Measurements from ENCODE around the gene SCN5A.
"Not testable (repeated sequence)": the region's sequence is repeated elsewhere in the genome, so short reads cannot be mapped to it uniquely, and the experiment has no call there.

SCN5A gene

DNA sequence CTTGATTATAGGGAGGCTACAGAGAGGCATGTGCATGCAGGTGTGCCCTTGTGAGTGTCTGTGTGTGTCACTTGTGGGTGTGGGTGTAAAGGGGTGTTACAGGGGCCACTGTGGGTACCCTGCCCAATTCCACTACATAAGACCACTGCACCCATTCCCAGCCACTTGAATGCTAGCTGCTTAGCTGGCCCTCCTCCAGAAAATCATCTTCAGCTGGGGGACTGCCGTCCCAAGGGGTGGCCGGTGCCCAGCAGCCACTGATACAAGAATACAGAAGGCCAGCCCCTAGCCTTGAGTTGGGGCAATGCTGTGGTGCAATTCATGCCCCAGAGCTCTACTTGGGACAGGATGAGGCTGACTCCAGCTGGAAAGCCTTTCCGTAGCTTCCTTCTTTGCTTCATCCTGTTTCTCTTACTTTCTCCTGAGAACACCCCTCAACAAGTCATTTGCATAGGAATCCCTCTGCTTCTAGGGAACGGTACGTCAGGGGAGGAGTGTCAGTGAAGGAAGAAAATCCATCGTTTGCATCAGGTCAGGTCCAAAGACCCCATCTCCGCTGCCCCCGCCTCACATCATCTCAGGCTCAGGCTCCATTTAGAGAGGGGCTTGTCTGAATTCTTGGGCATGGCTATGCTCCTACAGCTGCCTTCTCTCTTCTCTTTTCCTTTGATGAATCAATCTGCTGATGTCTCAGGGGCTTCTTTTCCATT is 72.0 kb downstream of the SCN5A start:
- no peak for DNase-seq

DNA sequence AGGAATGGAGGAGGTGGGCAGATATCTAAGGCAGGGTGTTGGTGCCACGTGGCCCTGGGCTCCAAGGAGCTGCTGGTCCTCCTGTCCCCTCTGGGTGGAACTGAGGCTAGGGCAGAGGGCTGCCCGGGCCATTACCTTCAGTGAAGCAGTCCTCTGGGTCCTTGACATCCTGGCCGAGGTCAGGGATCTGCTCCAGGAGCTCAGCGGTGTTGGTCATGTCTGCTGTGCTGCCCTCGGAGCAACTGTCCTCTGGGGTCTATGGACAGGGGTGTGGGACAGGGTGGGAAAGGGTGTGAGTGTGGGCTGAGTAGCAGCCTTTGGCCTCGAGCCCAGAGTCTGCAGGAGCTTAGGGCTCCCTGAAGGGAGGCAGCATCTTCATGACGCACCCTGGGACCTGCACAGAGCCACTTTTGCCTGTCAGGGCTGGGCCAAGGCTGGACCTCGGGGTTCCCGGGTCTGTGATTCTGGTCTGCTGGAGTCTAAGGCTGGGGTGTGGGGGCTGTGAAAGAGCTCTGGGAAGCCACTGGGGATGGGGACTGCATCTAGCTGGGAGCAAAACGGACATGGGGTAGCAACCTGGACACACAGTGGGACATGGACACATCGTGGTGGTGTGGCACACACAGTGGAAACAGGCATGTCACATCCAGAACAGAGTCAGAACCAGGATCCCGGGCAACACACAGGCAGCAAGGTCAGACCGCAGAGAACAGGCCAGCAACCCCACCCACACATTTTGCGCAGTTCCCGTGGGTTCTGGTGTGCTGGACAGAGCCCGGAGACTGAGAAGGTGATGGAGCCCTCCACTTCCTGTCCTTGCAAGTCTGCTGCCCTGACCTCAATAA is 72.7 kb downstream of the SCN5A start:
- DNase-seq, result no peak

DNA sequence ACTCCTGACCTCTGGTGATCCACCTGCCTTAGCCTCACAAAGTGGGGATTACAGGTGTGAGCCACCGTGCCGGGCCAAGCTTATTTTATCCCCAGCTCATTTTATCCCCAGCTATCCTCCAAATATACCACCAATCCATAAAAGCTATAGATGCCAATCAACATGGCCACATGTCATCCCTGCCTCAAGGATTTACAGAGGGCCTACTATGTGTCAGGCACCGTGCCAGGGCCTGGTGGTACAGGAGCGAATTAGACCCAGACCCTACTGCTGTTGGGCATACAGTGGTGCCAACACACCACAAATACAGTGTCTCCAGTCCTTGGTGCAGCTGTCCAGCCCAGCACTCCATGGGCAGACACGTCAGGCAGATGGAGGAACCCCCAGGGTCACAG is 73.4 kb downstream of the SCN5A start:
- DNase-seq, result no peak

DNA sequence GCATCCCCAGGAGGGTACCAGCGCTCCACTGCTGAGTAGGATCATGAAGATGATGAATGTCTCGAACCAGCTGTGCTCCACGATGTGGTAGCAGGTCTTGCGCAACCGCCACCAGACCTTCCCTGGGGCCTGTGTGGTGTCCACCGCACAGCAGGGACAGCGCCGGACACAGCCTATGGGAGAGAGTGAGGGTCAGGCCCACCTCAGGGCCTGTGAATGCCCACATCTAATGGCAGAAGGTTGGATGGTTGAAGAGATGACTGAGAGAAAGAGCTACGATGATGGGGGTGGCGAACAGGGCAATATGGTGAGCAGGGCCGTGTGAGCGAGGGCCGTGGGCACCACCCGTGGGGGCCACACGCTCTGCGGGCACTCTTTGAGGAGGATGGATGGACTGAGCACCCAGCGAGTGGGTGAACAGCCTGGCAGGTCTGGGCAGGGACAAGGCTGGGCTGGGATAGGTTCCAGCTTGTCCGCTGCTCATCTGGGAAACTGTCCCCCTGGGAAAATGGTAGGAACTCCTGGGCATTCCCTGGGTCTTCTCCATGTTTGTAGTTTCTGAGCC is 74.1 kb downstream of the SCN5A start:
- DNase-seq, result no peak

DNA sequence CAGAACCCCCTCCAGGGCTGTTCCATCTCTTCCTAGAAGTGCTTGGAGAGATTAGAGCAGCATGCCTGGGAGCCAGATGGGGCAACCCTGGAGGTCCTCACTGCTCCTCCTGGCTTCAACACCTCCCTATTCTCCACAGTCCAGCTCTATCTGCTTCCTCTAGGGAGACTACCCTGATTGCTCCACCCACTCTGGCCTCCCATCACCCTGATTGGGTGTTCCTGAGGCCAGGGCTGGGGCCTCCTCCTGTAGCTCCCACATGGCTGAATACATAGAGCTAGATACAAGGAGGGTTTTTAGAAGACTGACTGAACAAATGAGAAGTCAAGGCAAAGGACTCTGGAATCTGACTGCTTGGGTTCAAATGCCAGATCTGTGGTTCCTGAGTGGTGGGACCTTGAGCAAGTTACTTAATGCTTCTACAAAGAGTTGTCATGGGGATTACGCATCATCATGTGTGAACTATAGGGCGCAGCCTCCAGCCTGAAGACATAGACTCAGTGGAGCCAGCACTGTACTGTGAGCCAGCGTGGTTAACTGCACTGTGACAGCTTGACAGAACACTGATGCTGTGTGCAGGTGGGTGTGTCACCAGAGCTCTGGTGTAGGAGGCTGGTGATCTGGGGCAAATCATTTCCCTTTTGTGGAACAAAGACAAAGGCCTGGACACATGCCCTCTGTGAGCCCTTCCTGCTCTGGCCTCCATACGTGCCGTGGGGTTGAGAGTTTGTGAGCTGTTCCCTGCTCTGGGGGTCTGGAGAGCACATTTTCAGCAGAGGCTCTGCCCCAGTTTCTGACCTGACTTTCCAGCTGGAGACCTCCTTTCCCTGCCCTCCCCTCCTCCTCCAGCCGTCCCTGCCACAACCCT is 74.8 kb downstream of the SCN5A start:
- DNase-seq, result no peak

DNA sequence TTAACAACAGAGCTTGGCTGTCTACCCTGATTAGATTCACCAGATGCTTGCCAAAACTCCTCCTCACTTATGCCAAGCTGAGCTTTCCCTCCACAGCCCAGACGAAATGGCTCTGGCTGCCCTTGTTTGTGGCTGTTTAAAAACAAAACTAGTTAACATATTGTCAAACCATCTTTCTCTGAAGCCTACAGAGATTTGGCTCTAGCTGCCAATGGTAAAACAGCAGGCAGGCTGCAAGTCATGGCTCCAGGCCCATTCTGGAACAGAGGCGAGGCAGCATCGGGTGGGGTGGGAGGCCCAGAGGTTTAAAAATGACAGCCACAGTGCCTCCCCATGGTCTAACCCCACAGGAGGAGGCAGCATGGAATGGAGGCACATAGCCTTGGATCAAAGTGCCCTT is 75.9 kb downstream of the SCN5A start:
- DNase-seq, result no peak

DNA sequence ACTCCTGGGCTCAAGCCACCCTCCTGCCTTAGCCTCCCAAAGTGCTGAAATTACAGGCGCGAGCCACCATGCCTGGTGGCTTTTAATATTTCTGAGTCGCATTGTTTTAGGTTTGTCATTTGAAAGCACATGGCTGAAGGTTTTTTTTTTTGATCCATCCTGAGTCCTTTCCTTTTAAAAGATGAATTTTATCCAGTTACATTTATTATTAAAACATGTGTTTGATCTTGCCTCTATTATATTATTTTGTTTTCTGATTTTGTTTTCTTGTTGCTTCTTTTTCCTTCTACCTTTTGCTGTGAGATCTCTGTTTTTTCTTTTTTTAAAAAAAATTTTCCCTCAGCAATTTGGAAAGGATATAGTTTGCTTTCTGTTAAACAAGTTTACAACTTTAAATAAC is 76.4 kb downstream of the SCN5A start:
- no peak for DNase-seq

DNA sequence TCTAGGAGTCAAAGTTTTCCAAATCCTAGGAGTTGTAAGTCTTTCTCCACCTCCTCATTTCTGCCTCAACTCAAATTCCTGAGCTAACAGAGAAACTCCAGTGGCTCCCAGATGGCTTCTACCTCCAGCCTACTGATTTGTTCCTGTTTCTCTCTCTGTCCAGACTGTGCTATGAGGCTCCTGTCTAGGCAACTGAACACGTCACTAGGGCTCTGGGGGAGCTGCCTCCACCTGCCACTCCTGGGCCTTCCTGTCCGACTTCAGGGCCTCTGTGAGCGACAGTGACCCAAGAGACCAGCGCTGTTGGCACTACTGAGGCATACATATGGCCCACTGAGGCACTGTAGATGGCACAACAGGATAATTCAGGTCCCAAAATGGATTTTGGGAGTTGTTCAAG is 82.0 kb downstream of the SCN5A start:
- no peak for DNase-seq

DNA sequence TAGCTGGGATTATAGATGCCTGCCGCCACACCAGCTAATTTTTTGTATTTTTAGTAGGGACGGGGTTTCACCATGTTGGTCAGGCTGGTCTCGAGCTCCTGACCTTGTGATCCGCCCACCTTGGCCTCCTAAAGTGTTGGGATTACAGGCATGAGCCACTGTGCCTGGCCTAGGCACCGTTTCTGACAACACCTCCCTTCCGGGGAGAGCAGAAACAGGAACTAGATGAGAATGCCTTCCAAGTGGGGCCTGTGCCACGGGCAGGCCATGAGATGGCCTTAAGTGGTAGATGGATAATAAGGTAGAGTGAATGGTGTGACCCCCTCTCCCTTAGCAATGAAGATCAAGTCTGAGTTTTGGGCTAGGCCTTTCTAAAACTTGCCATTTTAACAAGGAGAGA is 82.7 kb downstream of the SCN5A start:
- not testable (repeated sequence) for DNase-seq

DNA sequence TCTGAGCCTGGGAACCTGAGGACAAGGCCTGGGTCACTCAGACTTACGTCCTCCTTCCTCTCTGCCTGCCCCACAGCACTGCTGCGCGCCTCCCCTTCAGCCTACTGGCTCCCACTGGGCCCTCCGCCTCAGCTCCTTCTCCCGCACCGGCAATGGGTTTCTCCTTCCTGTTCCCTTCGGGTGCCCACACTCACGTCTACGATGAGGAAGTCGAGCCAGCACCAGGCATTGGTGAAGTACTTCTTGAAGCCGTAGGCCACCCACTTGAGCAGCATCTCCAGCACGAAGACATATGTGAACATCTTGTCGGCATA is 83.3 kb downstream of the SCN5A start:
- no peak for DNase-seq

DNA sequence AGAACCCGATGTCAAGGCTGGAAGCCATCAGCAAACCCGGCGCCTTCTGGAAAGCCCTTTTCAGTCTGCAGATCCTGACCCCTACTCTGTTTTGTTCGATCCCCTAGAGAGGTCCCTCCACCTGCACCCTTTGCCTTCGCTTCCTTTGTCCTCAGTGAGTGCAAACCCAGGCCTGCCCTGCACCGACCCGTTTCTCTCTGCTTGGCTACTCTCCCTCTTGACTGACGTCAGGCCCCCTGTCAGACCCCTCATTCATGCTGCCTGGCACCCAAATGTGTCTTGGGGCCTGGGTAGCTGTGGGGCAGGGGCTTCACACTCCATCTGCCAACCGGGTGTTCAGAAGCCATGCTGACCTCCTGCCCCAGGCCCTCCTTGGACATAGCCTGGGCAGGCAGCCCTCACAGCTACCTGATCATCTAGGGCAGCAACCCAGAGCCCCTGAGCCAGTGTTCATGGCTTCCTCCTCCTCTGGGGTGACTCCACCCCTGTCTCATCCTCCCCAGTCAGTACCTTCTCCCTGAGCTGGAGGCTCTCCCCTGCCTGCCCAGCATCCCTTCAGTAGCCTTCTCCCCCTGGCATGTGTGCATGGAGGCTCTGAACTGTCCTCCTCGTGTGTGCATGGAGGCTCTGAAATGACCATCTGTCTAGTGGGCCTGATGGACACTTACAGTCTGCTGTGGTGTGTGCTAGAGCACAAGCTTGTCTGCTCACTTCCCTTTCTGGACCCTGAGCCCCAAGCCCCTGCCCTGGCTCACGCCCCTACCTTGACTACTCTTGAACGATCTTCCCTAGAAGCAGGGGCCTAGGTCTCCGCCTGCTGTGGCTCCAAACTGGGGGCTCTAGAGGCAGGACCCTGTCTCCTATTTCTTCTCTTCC is 83.9 kb downstream of the SCN5A start:
- no peak for DNase-seq

DNA sequence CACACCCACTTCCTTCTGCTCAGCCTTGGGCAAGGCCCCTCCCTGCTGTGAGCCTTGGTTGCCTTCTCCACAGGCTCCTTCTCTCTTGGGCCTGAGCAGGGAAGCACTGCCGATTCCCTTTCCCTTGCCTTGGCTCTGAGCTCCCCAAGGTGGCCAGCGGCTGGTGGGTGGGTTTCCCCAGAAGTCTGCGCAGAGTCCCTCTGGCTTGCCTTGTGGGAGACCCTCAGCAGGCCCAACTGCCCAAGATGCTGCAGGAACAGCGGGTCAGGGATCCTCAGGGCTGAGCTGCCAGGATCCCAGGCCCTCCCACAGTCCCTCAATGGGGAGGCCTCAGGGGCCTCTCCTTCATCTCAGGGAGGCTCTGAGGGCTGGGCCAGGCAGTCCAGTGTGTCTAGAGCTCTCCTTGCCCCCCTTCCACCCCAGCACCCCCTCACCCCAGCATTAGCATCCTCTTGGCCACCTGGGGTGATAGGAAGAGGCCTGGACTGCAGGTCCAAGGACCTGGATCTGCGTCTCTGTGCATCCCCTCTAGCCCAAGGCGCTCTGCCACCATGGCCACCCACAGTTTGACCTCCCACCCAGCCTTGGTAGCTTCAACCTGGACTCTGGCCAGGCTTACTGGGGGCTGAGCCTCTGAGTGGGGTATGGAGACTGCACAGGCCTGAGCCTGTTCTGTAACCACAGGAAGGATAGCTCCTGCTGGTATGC is 84.7 kb downstream of the SCN5A start:
- DNase-seq, result no peak

DNA sequence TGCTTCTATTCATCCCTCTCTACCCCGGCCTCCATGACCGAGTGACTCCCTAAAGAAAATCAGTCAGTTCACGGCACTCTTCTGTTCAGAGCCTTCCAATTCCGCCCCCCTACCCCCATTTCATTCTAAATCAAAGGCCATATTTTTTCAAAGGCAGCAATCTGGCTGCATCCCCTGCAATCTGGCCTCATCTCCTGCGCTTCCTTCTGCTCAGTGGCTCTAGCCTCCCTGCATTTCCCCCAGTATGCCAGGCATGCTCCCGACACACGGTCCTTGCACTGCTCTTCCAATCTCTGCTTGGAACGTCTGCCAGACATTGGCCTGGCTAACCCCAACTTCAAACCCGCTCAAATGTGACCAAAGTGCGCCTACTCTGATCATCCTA is 85.6 kb downstream of the SCN5A start:
- no peak for DNase-seq

DNA sequence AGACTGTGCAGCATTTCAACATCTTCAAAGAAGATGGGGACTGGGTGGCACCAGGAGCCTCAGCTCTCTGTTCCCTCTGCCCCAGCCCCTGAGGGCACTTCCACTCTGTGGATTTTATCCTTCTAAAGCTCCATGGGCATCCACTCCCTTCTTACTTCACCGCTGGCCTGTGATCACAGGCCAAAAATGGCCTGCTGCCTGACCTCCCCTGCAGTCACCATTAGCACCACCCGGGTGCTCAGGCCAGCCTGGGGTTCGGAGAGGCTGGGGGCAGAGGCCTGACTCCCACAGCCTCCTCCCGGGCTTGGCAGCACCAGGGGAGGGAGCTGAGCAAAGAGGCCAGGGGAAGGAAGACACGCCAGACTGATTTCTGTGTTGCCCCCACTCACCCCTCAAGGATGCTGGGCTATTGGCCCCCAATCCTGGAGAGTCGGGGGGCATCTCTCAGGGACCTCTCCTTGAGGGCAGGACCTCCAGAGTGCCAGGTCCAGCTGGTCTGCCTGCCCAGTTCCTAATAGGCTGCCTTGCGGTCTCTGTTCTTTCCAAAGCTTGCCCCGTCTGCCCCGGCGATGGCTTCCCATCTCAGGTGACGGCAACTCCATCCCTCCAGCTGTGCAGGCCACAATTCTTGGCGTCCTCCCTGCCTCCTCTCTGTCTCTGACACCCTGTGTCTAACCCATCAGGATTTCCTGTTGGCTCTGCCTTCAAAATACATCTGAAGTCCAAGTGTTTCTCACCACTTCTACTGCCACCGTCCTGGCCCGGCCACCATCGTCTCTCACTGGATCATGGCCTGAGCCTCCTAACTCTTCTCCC is 86.2 kb downstream of the SCN5A start:
- DNase-seq, result no peak

DNA sequence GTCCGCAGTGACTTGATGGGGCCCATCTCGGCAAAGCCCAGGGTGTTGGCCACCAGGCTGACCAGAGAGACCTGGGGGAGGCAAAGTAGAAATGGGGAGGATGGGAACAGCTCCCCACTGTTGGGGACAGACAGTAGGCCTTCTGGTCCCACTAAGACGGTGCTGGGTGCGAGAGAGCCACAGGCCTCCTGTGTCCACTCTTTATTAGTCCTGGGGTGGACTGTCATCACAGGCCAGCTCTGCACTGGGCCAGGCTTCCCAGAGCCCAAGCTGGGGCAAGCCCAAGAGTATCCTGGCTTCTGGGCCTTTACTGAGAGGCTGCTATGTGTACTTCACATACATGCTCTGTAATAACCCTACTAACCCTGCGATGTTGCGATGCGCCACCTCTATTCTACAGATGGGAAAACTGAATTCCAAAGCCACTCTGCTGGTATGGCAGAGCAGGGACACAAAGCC is 87.0 kb downstream of the SCN5A start:
- DNase-seq, result no peak

DNA sequence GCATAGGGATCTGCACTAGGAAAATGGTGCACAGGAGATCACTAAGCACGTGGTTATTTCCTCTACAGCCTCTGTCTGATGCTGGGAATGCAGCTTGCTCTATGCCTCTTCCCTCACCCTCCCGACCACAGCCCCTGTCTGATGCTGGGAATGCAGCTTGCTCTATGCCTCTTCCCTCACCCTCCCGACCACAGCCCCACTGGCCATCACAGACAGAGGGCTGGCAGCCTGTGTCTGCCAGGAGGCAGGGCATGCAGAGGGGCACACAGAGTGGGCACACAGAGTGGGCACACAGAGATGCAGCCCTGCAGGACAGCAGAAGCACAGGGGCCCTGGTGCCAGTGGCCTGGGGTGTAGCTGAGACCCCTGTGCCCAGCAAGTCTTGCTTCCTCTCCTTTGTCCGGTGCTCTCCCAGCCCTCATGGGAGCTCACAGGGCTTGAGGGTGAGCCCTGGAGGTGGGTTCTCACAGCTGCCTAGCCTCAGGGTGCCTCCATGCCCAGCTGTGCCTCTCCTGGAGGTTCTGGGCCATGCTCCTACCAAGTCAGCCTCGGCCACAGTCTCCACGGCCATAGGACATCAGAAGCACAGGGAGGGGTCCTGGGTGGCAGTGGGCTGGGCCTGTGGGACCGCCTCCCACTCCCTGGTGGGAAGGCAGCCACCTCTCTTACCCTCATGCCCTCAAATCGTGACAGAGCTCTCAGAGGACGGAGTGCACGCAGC is 87.6 kb downstream of the SCN5A start:
- DNase-seq, result no peak

DNA sequence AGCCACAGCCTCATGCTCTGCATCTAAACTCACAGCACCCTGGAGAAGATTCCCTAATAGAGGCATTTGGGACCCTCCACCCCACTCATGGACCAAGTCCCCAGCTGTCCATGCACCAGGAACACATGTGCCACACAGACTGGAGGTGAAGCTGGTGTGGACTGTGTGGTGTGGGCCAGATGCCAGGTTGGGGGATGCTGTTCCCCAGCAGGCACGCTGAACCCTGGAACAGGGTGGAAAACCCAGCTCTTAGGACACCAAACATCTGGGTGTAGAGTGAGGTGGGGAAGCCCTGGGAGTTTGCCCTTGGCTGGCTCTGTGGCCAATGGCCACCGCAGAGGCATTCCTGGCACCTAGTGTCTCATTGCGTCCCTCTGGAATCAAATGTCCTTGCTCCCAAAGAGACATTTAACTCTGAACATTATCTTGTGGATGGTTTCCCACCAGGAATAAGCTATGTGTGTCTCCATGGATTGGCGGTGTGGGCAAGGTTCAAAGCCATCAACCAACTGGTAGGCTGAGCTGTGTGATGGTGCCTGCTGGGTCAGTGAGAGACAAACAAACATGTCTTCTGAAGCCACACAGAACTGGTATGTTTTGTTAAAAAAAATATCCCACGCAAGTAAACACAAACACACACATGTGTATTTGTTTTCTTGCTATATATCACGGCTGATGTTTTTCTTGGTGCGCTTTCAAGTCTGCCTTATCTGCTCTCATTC is 88.3 kb downstream of the SCN5A start:
- DNase-seq, result no peak

DNA sequence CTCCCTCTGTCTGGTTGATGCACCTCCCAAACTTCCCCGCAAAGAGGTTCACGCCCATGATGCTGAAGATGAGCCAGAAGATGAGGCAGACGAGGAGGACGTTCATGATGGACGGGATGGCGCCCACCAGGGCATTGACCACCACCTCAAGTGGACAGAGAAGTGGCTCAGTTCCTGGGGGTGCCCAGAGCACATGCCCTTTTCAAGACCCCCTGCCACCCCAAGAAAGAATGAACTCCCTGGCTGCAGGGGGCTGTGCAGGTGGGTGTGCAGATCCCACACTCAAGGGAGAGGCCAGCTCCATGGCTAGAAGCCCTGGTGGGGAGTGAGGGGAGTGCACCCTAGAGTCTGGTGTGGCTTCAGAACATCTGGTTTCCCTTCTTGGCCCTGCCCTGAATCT is 89.2 kb downstream of the SCN5A start:
- no peak for DNase-seq

DNA sequence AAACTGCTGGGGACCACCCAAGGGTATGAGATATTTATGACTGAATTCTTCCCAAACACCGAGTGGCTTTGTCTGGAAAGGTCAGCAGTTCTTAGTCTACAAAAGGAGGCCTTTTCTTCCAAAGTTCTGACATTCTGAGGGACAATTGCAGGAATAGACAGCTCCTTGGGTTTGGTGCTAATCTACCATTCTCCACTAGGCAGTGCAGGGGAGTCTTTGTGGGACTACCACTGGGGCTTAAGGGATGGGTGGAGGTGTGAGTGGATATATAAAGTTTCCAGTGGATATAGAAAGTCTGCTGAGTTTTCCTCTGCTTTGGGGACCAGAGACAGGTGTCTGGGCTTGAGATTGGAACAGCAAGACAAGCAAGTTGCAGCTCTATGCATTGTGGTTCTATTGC is 90.6 kb downstream of the SCN5A start:
- DNase-seq, result no peak
